ENCODE measurements around the gene COG2. TPM values are rescaled to one million over a fixed set of nuclear protein-coding genes. Genes with fewer than 3 reads are reported as not detected.

The COG2 gene
- total RNA-seq, 1 experiment from 2014 or later = 46.9 TPM

DNA sequence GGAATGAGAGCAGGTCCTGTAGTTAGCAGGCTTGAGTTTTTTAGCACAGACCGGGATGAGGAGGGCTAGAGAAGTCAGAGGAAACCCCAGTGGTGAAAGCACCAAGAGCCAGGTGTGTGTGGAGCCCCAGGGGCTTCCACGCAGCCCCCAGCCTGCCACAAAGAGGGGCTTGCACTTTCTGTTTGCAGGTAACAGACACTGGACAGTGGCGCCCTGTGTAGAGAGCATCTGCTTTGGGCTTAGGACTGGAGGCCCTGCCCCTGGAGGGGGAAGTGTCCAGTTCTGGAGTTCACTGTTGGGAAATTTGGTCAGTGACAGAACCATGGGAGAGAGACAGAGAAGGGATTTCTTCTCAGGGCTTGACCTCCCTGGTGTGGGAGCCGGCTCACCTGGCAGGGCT lies 52.2 kb downstream of the COG2 start:
- peak overlapping the region; percentile 17 for H3K27ac Mint-ChIP-seq (ENCODE audit: unreplicated experiment)
- no peaks in the 10 kb centered on the region for H3K9me3 Mint-ChIP-seq (ENCODE audit: unreplicated experiment)
- TF ChIP-seq, protein P1, sequence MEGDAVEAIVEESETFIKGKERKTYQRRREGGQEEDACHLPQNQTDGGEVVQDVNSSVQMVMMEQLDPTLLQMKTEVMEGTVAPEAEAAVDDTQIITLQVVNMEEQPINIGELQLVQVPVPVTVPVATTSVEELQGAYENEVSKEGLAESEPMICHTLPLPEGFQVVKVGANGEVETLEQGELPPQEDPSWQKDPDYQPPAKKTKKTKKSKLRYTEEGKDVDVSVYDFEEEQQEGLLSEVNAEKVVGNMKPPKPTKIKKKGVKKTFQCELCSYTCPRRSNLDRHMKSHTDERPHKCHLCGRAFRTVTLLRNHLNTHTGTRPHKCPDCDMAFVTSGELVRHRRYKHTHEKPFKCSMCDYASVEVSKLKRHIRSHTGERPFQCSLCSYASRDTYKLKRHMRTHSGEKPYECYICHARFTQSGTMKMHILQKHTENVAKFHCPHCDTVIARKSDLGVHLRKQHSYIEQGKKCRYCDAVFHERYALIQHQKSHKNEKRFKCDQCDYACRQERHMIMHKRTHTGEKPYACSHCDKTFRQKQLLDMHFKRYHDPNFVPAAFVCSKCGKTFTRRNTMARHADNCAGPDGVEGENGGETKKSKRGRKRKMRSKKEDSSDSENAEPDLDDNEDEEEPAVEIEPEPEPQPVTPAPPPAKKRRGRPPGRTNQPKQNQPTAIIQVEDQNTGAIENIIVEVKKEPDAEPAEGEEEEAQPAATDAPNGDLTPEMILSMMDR (IDR thresholded peaks at IDR 0.05; ENCODE audit: insufficient read depth in 1 of 2, low read depth in 1 of 2, low read length in 1 of 2, severe bottlenecking in 1 of 2, unreplicated experiment in 1 of 2) = no peak
- no peak overlapping the region for H3K4me3 Mint-ChIP-seq (ENCODE audit: unreplicated experiment)
- Histone ChIP-seq H3K4me1 (no peaks in the 10 kb centered on the region), H3K36me3 (ENCODE audit: control insufficient read depth, insufficient read depth, low read length) (peaks cover 3% of the 10 kb centered on the region), H3K9me3 (no peaks in the 10 kb centered on the region), H3K4me3 (ENCODE audit: low read depth, low read length) (no peak overlapping the region), H3K27me3 (replicated peaks; ENCODE audit: control insufficient read depth, insufficient read depth, low read length) (no peaks in the 10 kb centered on the region)
- intact Hi-C loops (cut with micrococcal nuclease; ENCODE audit: unreplicated experiment) = no loop called here
- peaks cover 40% of the 10 kb centered on the region for H3K36me3 Mint-ChIP-seq (ENCODE audit: insufficient read depth, unreplicated experiment)
- ChIA-PET POLR2A (no interaction called here), CTCF (no interaction called here)
- no peak for DNase-seq
- H3K4me1 Mint-ChIP-seq (ENCODE audit: low read depth, unreplicated experiment) = peaks cover 6% of the 10 kb centered on the region
- H3K27me3 Mint-ChIP-seq (ENCODE audit: insufficient read depth, unreplicated experiment) = no peaks in the 10 kb centered on the region
- no TSS peak for BruUV-seq (replicated peaks)

DNA sequence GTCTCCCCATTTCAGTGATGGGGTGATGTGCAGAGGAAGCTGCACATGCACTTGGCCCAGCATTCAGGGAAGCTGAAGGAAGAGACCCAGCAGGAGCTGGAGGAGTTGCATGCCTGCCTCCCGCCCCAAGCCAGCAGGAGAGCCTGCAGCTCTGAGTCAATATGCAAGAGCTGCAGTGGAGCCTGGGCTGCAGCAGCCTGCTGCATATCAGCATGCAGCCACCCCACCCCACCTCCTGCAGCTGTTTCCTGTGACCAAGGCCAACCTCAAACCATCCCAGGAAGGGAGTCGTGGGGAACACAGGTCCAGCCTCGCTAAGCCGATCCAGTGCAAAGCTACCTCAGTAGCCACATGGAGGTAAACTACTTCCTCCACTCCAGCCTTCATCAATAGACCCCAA lies 52.7 kb downstream of the COG2 start:
- ChIA-PET POLR2A (no interaction called here), CTCF (no interaction called here)
- DNase-seq = no peak
- H3K36me3 ChIP-seq (ENCODE audit: control insufficient read depth, insufficient read depth, low read length) = peaks cover 2% of the 10 kb centered on the region
- Mint-ChIP-seq H3K4me1 (ENCODE audit: low read depth, unreplicated experiment) (peaks cover 8% of the 10 kb centered on the region), H3K4me3 (ENCODE audit: unreplicated experiment) (no peak overlapping the region), H3K27me3 (ENCODE audit: insufficient read depth, unreplicated experiment) (no peaks in the 10 kb centered on the region), H3K9me3 (ENCODE audit: unreplicated experiment) (no peaks in the 10 kb centered on the region), H3K36me3 (ENCODE audit: insufficient read depth, unreplicated experiment) (peaks cover 35% of the 10 kb centered on the region), H3K27ac (ENCODE audit: unreplicated experiment) (peak overlapping the region; percentile 17)
- intact Hi-C loops (cut with micrococcal nuclease; ENCODE audit: unreplicated experiment) = no loop called here
- H3K9me3 ChIP-seq = no peaks in the 10 kb centered on the region
- H3K4me3 ChIP-seq (ENCODE audit: low read depth, low read length) = no peak overlapping the region
- H3K4me1 ChIP-seq = no peaks in the 10 kb centered on the region
- TF ChIP-seq, protein P1 (IDR thresholded peaks at IDR 0.05; ENCODE audit: insufficient read depth in 1 of 2, low read depth in 1 of 2, low read length in 1 of 2, severe bottlenecking in 1 of 2, unreplicated experiment in 1 of 2) = no peak
- H3K27me3 ChIP-seq (replicated peaks; ENCODE audit: control insufficient read depth, insufficient read depth, low read length) = no peaks in the 10 kb centered on the region
- BruUV-seq (replicated peaks) = no TSS peak

DNA sequence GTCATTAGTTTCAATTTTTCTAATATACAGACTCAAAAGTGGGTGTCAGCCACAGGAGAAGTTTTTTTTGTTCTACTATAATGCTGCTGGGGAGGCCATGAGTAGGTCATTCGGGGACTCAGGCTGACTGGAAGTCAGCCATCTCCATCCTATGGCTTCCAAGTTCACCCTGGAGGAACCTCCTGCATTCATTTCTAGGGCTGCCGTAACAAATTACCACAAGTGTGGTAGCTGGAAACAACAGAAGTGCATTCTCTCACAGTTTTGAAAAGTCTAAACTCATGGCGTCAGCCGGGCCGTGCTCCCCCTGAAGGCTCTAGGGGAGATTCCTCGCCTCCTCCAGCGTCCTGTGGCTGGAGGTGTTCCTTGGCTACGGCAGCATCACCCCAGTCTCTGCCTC lies 53.9 kb downstream of the COG2 start:
- no peak for DNase-seq
- H3K4me3 ChIP-seq (ENCODE audit: low read depth, low read length) = no peak overlapping the region
- intact Hi-C loops (cut with micrococcal nuclease; ENCODE audit: unreplicated experiment) = no loop called here
- H3K27me3 Mint-ChIP-seq (ENCODE audit: insufficient read depth, unreplicated experiment) = no peaks in the 10 kb centered on the region
- CTCF ChIA-PET = no interaction called here
- BruUV-seq (replicated peaks) = no TSS peak
- TF ChIP-seq, protein P1 (IDR thresholded peaks at IDR 0.05; ENCODE audit: insufficient read depth in 1 of 2, low read depth in 1 of 2, low read length in 1 of 2, severe bottlenecking in 1 of 2, unreplicated experiment in 1 of 2) = no peak
- H3K4me1 ChIP-seq = peaks cover 4% of the 10 kb centered on the region
- no peaks in the 10 kb centered on the region; the same call in 1 of the 2 replicates for H3K36me3 ChIP-seq (ENCODE audit: control insufficient read depth, insufficient read depth, low read length)
- POLR2A ChIA-PET = no interaction called here
- peaks cover 20% of the 10 kb centered on the region for H3K4me1 Mint-ChIP-seq (ENCODE audit: low read depth, unreplicated experiment)
- H3K4me3 Mint-ChIP-seq (ENCODE audit: unreplicated experiment) = no peak overlapping the region
- H3K27ac Mint-ChIP-seq (ENCODE audit: unreplicated experiment) = no peak overlapping the region
- H3K27me3 ChIP-seq (replicated peaks; ENCODE audit: control insufficient read depth, insufficient read depth, low read length) = no peaks in the 10 kb centered on the region
- no peaks in the 10 kb centered on the region for H3K9me3 Mint-ChIP-seq (ENCODE audit: unreplicated experiment)
- H3K36me3 Mint-ChIP-seq (ENCODE audit: insufficient read depth, unreplicated experiment) = peaks cover 29% of the 10 kb centered on the region
- H3K9me3 ChIP-seq = no peaks in the 10 kb centered on the region

Data from Caco-2 (cell line).